Activated naive CD4-positive, alpha-beta T cell treated with anti-CD3 and anti-CD28 coated beads, Interleukin-2, amount 50 U/mL, for 24 hours (primary cell): ENCODE results near the gene FLT1.

ENCODE experiments used
- H3K27ac Mint-ChIP-seq: one replicate; pipeline ENCODE4 v1.8.0; 2021; ENCODE audit warnings: mild to moderate bottlenecking, mixed read lengths
- H3K27me3 Mint-ChIP-seq: one replicate; pipeline ENCODE4 v1.8.0; 2021; ENCODE audit warnings: mixed read lengths
- H3K36me3 Mint-ChIP-seq: one replicate; pipeline ENCODE4 v1.8.0; 2021; ENCODE audit warnings: mixed read lengths
- H3K4me1 Mint-ChIP-seq: one replicate; pipeline ENCODE4 v1.8.0; 2021; ENCODE audit warnings: mixed read lengths
- H3K4me3 Mint-ChIP-seq: one replicate; pipeline ENCODE4 v1.8.0; 2021; ENCODE audit warnings: mild to moderate bottlenecking, mixed read lengths
- H3K9me3 Mint-ChIP-seq: one replicate; pipeline ENCODE4 v1.8.0; 2021; ENCODE audit warnings: mixed read lengths

The FLT1 gene

GRCh38 chr13:28301839-28302238, 193.1 kb downstream of the FLT1 start:
- Mint-ChIP-seq H3K27ac (no peak overlapping the region), H3K36me3 (no peaks in the 10 kb centered on the region), H3K4me1 (peaks cover 13% of the 10 kb centered on the region), H3K9me3 (no peaks in the 10 kb centered on the region), H3K4me3 (no peak overlapping the region), H3K27me3 (no peaks in the 10 kb centered on the region)

DNA sequence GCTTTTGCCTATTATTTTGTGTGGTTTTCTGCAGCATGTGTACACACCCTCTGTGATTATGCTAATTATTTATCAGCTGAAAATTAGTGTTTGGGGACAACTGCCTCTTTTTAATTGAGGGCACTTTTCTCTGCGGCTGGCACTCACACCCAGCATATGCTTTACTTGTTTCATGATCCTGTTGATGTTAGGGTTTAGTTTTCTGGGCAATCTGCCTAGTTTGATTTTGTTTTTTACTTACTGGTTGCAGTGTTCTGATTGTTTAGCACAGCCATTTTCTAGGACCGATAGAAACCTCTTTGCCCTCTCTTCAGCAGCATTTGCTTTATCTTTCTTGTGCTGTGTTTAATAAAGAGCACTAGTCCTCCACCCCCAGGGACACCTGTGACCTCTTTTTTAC, 195.0 kb downstream of the FLT1 start:
- Mint-ChIP-seq H3K27ac (no peak overlapping the region), H3K36me3 (peaks cover 8% of the 10 kb centered on the region), H3K27me3 (no peaks in the 10 kb centered on the region), H3K4me3 (no peak overlapping the region), H3K9me3 (no peaks in the 10 kb centered on the region), H3K4me1 (peaks cover 13% of the 10 kb centered on the region)

GRCh38 chr13:28297341-28297740, 197.6 kb downstream of the FLT1 start:
- Mint-ChIP-seq H3K36me3 (peaks cover 13% of the 10 kb centered on the region), H3K27ac (peak overlapping the region; percentile 3), H3K9me3 (no peaks in the 10 kb centered on the region), H3K4me3 (no peak overlapping the region), H3K27me3 (no peaks in the 10 kb centered on the region), H3K4me1 (peaks cover 13% of the 10 kb centered on the region)

GRCh38 chr13:28286263-28286662, 208.7 kb downstream of the FLT1 start:
- H3K36me3 Mint-ChIP-seq = peaks cover 25% of the 10 kb centered on the region
- H3K9me3 Mint-ChIP-seq = no peaks in the 10 kb centered on the region
- H3K27me3 Mint-ChIP-seq = no peaks in the 10 kb centered on the region
- no peaks in the 10 kb centered on the region for H3K4me1 Mint-ChIP-seq
- H3K4me3 Mint-ChIP-seq = no peak overlapping the region
- H3K27ac Mint-ChIP-seq = no peak overlapping the region

DNA sequence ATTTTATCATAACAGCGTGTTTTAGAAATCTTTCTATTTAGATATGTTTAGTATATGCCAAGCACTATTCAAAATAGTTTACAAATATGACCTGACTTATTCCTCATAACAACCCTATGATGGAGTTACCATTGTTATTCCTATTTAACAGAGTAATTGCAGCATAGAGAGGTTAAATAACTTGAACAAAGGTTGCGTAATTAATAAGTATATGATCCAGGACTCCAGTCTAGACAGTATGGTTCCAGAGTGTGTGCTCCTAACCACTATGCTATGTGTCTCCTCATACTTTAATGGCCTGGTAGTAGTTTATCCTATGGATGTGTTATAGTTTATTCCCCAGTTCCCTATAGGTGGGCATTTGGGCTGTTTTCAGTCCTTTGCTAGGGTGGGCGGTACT, 211.3 kb downstream of the FLT1 start:
- Mint-ChIP-seq H3K4me1 (no peaks in the 10 kb centered on the region), H3K36me3 (peaks cover 29% of the 10 kb centered on the region), H3K27ac (no peak overlapping the region), H3K27me3 (no peaks in the 10 kb centered on the region), H3K9me3 (no peaks in the 10 kb centered on the region), H3K4me3 (no peak overlapping the region)

- no peaks in the 10 kb centered on the region for H3K9me3 Mint-ChIP-seq
- no peak overlapping the region for H3K4me3 Mint-ChIP-seq
- no peaks in the 10 kb centered on the region for H3K4me1 Mint-ChIP-seq
- no peak overlapping the region for H3K27ac Mint-ChIP-seq
- H3K27me3 Mint-ChIP-seq = no peaks in the 10 kb centered on the region
- peaks cover 24% of the 10 kb centered on the region for H3K36me3 Mint-ChIP-seq
Measured at GRCh38 chr13:28282451-28282850, 212.5 kb downstream of the FLT1 start.

GRCh38 chr13:28273919-28274318, 221.0 kb downstream of the FLT1 start:
- no peaks in the 10 kb centered on the region for H3K9me3 Mint-ChIP-seq
- H3K36me3 Mint-ChIP-seq = peaks cover 5% of the 10 kb centered on the region
- peaks cover 5% of the 10 kb centered on the region for H3K4me1 Mint-ChIP-seq
- H3K27me3 Mint-ChIP-seq = no peaks in the 10 kb centered on the region
- no peak overlapping the region for H3K27ac Mint-ChIP-seq
- no peak overlapping the region for H3K4me3 Mint-ChIP-seq

DNA sequence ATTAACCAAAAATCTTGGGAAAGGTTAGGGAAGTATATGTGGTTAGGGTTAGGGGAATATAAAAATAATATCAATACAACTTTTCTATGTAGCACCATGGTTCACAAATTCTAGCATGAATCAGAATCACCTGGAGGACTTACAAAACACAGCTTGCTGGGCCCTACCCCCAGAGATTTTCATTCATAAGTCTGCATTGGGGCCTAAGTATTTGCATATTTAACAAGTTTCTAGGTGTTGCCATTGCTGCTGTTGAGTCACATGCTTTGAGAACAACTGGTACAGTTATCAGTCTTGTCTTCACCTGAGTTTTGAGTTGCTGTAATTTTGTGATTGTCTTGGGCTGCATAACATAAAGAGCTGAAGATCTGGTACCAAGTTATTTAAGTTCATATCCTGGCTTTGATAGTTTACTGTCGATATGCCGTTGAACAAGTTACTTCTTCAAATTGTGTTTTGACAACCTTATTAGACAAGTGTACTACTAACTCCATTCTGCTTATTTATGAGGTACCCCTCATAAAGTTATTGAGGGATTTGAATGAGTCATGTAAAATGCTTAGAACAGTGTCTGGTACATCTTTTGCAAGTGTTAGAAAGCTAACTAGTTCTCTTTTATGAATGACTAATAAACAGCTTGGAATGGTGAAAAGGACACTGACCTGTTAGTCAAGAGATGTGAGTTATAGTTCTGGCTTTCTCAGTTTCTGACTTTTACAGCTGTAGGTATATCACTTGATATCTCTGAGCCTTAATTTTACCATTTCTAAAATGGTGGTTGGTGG, 223.7 kb downstream of the FLT1 start:
- Mint-ChIP-seq H3K36me3 (peaks cover 13% of the 10 kb centered on the region), H3K27me3 (no peaks in the 10 kb centered on the region), H3K4me1 (peaks cover 19% of the 10 kb centered on the region), H3K27ac (peak overlapping the region; percentile 35), H3K9me3 (peaks cover 6% of the 10 kb centered on the region), H3K4me3 (no peak overlapping the region)

DNA sequence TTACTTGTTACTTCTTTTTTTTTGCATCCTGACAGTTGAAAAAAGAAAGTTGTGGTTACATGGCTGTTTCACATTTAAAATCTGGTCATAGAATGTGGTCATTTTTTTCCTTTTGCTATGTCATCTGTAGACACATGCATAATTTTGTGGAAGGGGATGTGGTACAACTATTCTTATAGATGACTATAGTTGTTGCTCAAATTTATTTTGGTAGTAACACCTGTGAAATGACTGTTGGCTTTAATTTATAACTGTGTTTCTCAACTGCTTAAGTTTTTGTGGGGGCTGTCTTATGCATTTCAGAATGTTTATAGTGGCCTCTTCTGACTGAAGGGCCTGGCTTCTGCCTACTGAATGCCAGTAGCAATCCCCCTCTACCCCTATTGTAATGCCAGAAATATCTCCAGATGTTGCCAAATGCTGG, 226.1 kb downstream of the FLT1 start:
- H3K27me3 Mint-ChIP-seq = no peaks in the 10 kb centered on the region
- H3K4me3 Mint-ChIP-seq = no peak overlapping the region
- H3K9me3 Mint-ChIP-seq = peaks cover 6% of the 10 kb centered on the region
- H3K4me1 Mint-ChIP-seq = peaks cover 19% of the 10 kb centered on the region
- H3K27ac Mint-ChIP-seq = peak overlapping the region; percentile 51
- H3K36me3 Mint-ChIP-seq = peaks cover 12% of the 10 kb centered on the region

DNA sequence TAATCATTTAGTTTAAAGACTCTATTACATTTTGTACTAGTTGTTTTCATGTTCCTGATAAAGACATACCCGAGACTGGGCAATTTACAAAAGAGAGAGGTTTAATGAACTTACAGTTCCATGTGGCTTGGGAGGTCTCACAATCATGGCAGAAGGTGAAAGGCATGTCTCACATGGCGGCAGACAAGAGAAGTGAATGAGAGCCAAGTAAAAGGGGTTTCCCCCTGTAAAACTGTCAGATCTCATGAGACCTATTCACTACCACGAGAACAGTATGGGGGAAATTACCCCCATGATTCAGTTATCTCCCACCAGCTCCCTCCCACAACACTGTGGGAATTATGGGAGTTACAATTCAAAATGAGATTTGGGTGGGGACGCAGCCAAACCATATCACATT, 227.4 kb downstream of the FLT1 start:
- Mint-ChIP-seq H3K4me3 (no peak overlapping the region), H3K4me1 (peaks cover 19% of the 10 kb centered on the region), H3K9me3 (peaks cover 6% of the 10 kb centered on the region), H3K27ac (no peak overlapping the region), H3K36me3 (peaks cover 19% of the 10 kb centered on the region), H3K27me3 (no peaks in the 10 kb centered on the region)

- Mint-ChIP-seq H3K9me3 (no peaks in the 10 kb centered on the region), H3K36me3 (peaks cover 27% of the 10 kb centered on the region), H3K27me3 (no peaks in the 10 kb centered on the region), H3K4me1 (peaks cover 17% of the 10 kb centered on the region), H3K4me3 (no peak overlapping the region), H3K27ac (no peak overlapping the region)
Measured at GRCh38 chr13:28258417-28258816, 236.5 kb downstream of the FLT1 start.

DNA sequence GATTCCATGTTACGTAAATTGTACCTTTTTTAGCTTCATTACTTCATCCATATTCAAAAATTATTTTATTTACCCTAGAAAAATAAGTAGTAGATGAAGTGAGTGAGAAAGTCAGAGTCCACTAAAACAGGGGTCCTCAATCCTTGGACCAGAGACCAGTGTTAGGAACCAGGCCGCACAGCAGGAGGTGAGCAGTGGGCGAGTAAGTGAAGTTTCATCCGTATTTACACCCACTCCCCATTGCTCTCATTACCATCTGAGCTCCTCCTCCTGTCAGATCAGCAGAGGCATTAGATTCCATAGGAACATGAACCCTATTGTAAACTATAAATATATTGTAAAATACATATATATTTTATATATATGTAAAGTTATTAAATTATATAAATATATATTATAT, 237.6 kb downstream of the FLT1 start:
- Mint-ChIP-seq H3K36me3 (peaks cover 24% of the 10 kb centered on the region), H3K4me1 (peaks cover 28% of the 10 kb centered on the region), H3K27me3 (no peaks in the 10 kb centered on the region), H3K27ac (no peak overlapping the region), H3K9me3 (no peaks in the 10 kb centered on the region), H3K4me3 (no peak overlapping the region)

GRCh38 chr13:28252547-28252946, 242.4 kb downstream of the FLT1 start:
- Mint-ChIP-seq H3K27ac (no peak overlapping the region), H3K4me1 (peaks cover 61% of the 10 kb centered on the region)

GRCh38 chr13:28251466-28251865, 243.5 kb downstream of the FLT1 start:
- Mint-ChIP-seq H3K4me1 (peaks cover 68% of the 10 kb centered on the region), H3K9me3 (peaks cover 3% of the 10 kb centered on the region), H3K27ac (no peak overlapping the region), H3K4me3 (no peak overlapping the region), H3K36me3 (peaks cover 33% of the 10 kb centered on the region), H3K27me3 (no peaks in the 10 kb centered on the region)

More at GRCh38 chr13:28252547-28252946, 242.4 kb downstream of the FLT1 start:
- Mint-ChIP-seq H3K9me3 (peaks cover 3% of the 10 kb centered on the region), H3K4me3 (no peak overlapping the region), H3K27me3 (no peaks in the 10 kb centered on the region), H3K36me3 (peaks cover 32% of the 10 kb centered on the region)

DNA sequence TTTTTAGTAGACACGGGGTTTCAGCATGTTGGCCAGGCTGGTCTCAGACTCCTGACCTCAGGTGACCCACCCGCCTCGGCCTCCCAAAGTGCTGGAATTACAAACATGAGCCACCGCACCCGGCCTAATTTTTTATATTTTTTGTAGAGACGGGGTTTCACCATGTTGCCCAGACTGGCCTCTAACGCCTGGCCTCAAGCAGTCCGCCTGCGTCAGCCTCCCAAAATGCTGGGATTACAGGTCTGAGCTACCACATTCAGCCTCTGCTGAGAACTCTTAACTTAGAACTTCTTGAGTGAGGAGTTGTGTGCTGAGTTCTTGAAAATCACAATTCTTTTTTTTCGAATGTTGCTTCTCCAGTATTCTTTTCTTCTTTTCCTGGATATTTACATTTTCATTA, 244.4 kb downstream of the FLT1 start:
- Mint-ChIP-seq H3K27me3 (no peaks in the 10 kb centered on the region), H3K9me3 (peaks cover 5% of the 10 kb centered on the region), H3K4me1 (peaks cover 77% of the 10 kb centered on the region), H3K27ac (no peak overlapping the region), H3K36me3 (peaks cover 35% of the 10 kb centered on the region), H3K4me3 (no peak overlapping the region)
